SJCRH30 (cell line): ENCODE data around the gene STIM2. TPM values are rescaled to one million over a fixed set of nuclear protein-coding genes. Genes with fewer than 3 reads are reported as not detected.
"Not testable (repeated sequence)": the region's sequence is repeated elsewhere in the genome, so short reads cannot be mapped to it uniquely, and the experiment has no call there.

ENCODE experiments used
- DNase-seq, 2 experiments: peaks; one replicate each; pipeline ENCODE4 v3.0.0-alpha.2; 2015 to 2020
- H3K27ac ChIP-seq: fragments of 250-450 bp; sonication (Bioruptor Pico); 2 replicates; pipeline ENCODE4 v1.5.1; 2020; ENCODE audit warnings: mild to moderate bottlenecking, moderate library complexity
- H3K27me3 ChIP-seq: fragments of 250-450 bp; sonication (Bioruptor Pico); 2 replicates; pipeline ENCODE4 v1.5.1; 2020; ENCODE audit warnings: mild to moderate bottlenecking, moderate library complexity
- H3K36me3 ChIP-seq: fragments of 250-450 bp; sonication (Bioruptor Pico); 2 replicates; pipeline ENCODE4 v1.5.1; 2020; ENCODE audit warnings: mild to moderate bottlenecking, moderate library complexity
- H3K4me1 ChIP-seq: fragments of 250-450 bp; sonication (Bioruptor Pico); 2 replicates; pipeline ENCODE4 v1.5.1; 2020; ENCODE audit warnings: mild to moderate bottlenecking, moderate library complexity
- H3K4me3 ChIP-seq: fragments of 250-450 bp; sonication (Bioruptor Pico); 2 replicates; pipeline ENCODE4 v1.5.1; 2020; ENCODE audit warnings: mild to moderate bottlenecking, moderate library complexity
- H3K9me3 ChIP-seq: fragments of 250-450 bp; sonication (Bioruptor Pico); replicated peaks from 2 replicates; pipeline ENCODE4 v1.5.1; 2020; ENCODE audit warnings: mild to moderate bottlenecking, moderate library complexity
- total RNA-seq: library from RNA; depleted of rRNA; stranded (reverse); fragments of >200 nt; shearing (Covaris generic); gene quantifications from 2 replicates; pipeline ENCODE4 v1.2.3, GENCODE V29; 2014; rRNA removed

The STIM2 gene
- total RNA-seq, result 25.7 and 33.7 TPM in 2 replicates

- DNase-seq, result peak; percentile 98 to 99
- Histone ChIP-seq H3K27ac (peak within 1 kb of the TSS; percentile 54; the same call in 1 of the 2 replicates), H3K9me3 (no peaks in the 10 kb centered on the region), H3K4me3 (peak within 1 kb of the TSS; percentile 92), H3K36me3 (no peaks in the 10 kb centered on the region), H3K4me1 (peaks cover 15% of the 10 kb centered on the region), H3K27me3 (no peaks in the 10 kb centered on the region)
Observed at GRCh38 chr4:26860157-26860921, at the start of gene STIM2. Gene STIM2, plus strand, starts transcription at chr4:26860841.

- not testable (repeated sequence) for H3K36me3 ChIP-seq, DNase-seq, H3K27ac ChIP-seq, H3K9me3 ChIP-seq, H3K4me3 ChIP-seq, H3K27me3 ChIP-seq
- peaks cover 16% of the 10 kb centered on the region for H3K4me1 ChIP-seq
Observed at GRCh38 chr4:26811571-26811970, 49.1 kb upstream of the STIM2 start.

GRCh38 chr4:26812049-26812714 is 48.5 kb upstream of the STIM2 start:
- H3K4me1 ChIP-seq, result peaks cover 11% of the 10 kb centered on the region
- no peak for DNase-seq
- H3K9me3 ChIP-seq, result no peaks in the 10 kb centered on the region
- H3K36me3 ChIP-seq, result no peaks in the 10 kb centered on the region
- H3K27me3 ChIP-seq, result no peaks in the 10 kb centered on the region
- H3K4me3 ChIP-seq, result no peak overlapping the region
- H3K27ac ChIP-seq, result no peak overlapping the region

DNA sequence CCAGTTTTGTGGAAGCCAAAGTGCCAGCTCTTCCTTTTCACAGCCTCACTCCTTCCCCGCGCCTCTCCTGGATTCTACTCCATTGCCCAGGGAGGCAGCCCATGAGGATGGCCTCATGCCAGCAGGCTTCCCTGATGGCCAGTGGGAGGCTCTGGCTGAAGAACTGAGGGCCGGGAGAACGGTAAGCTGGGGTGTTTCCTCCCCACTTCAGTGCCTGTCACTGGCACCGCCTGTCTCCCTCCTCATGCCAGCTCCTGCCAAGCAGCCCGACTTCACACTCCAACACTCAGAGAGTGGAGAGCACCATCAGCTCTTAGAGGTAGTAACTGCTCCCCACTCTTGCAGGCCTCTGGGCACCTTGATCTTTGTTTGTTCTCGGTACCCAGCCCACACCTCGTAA is 46.9 kb upstream of the STIM2 start:
- no peaks in the 10 kb centered on the region for H3K27me3 ChIP-seq
- DNase-seq, result no peak
- H3K9me3 ChIP-seq, result no peaks in the 10 kb centered on the region
- H3K4me1 ChIP-seq, result peaks cover 6% of the 10 kb centered on the region; the same call in 1 of the 2 replicates
- H3K36me3 ChIP-seq, result no peaks in the 10 kb centered on the region
- H3K4me3 ChIP-seq, result no peak overlapping the region
- no peak overlapping the region for H3K27ac ChIP-seq

DNA sequence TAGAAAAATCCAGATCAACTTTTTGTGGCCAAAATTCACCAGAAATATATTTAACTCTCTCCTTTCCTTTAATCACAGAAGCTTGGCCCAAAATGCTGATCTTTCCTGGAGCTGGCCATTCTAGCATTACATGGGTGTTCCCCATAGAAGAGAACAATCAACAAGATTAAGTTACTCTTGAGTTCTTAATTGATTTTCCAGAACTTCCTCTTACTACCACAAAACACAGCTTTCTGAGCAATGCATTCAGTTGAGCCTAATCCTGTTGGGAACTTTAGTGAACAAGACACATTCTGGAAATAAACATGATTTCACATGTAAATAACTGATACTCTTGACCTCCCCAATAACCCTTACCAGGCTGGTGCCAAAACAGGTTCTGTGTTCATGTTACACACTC is 45.4 kb upstream of the STIM2 start:
- DNase-seq, result no peak
- peaks cover 6% of the 10 kb centered on the region; the same call in 1 of the 2 replicates for H3K4me1 ChIP-seq
- H3K36me3 ChIP-seq, result no peaks in the 10 kb centered on the region
- H3K27me3 ChIP-seq, result no peaks in the 10 kb centered on the region
- H3K4me3 ChIP-seq, result no peak overlapping the region
- 0 out of 2 replicates have a peak, but pooled peaks cover 3% of the 10 kb centered on the region for H3K9me3 ChIP-seq
- H3K27ac ChIP-seq, result no peak overlapping the region

DNA sequence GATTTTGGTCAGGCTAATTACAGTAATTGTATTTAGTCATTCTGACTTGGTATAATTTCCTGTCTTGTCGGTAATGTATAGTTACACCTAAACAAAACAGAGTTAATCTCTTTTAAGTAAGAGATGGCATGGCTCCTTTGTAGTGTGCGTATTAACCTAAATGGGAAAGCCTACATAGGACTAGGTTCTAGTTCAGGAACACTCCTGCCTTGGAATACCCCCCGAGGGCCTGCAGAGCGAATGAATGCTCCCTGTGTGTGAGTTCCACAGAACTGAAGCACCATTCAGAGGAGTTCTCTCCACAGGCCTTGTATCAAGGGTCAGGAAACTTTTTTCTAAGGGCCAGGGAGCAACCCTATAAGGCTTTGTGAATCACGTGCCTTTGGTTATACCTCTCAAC is 44.9 kb upstream of the STIM2 start:
- H3K36me3 ChIP-seq, result no peaks in the 10 kb centered on the region
- H3K9me3 ChIP-seq, result 0 out of 2 replicates have a peak, but pooled peaks cover 5% of the 10 kb centered on the region
- peaks cover 6% of the 10 kb centered on the region; the same call in 1 of the 2 replicates for H3K4me1 ChIP-seq
- no peak overlapping the region for H3K27ac ChIP-seq
- H3K4me3 ChIP-seq, result no peak overlapping the region
- no peaks in the 10 kb centered on the region for H3K27me3 ChIP-seq
- DNase-seq, result peak; percentile 59 to 78

DNA sequence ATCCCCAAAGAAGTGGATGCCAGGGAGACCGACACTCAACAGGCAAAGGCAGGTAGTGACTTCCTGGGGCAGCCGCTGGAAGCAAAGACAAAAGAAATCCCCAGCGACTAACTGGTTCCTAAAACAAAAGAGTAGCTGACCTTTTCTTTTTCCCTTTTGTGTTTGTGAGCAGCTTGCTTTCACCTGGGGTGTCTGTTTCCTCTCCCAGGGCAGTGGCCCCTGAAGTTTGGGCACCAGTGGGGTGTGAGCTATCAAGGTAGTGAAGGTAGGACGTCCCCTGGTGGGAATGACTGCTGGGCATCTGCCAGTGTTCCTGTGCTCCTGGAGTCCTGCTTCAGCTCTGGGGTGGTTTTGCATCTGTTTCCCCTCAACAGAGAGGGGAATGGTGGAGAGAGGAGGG is 41.6 kb upstream of the STIM2 start:
- Histone ChIP-seq H3K4me1 (peaks cover 11% of the 10 kb centered on the region), H3K27me3 (no peaks in the 10 kb centered on the region), H3K36me3 (no peaks in the 10 kb centered on the region), H3K4me3 (no peak overlapping the region), H3K27ac (no peak overlapping the region), H3K9me3 (0 out of 2 replicates have a peak, but pooled peaks cover 5% of the 10 kb centered on the region)
- no peak for DNase-seq

DNA sequence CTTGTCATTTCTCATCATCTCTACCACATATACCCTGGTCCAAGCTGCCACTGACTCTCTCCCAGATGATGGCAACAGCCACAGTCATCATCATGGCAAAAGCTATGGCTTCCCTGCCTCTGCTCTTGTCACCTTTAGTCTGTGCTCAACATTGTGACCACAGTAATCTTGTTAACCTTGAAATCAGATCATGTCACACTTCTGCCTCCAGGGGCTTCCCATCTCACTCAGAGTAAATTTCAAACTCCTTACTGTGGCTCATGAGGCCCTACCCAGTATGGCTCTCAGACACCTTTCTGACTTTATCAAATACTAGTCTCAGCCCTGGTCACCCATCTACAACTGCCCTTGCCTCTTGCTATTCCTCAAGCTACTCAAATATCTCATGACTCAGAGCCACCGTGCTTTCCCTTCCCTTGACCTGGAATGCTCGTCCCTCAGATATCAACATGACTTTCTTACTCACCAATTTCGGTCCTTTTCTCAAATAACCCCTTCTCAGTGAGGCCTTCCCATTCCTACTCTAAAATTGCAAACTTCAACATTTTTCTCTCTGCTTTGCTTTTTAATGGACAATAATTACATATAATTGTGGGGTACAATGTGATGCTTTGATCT is 41.1 kb upstream of the STIM2 start:
- Histone ChIP-seq H3K27ac (no peak overlapping the region), H3K36me3 (no peaks in the 10 kb centered on the region), H3K27me3 (no peaks in the 10 kb centered on the region), H3K4me3 (no peak overlapping the region), H3K4me1 (peaks cover 11% of the 10 kb centered on the region), H3K9me3 (0 out of 2 replicates have a peak, but pooled peaks cover 5% of the 10 kb centered on the region)
- DNase-seq, result no peak

DNA sequence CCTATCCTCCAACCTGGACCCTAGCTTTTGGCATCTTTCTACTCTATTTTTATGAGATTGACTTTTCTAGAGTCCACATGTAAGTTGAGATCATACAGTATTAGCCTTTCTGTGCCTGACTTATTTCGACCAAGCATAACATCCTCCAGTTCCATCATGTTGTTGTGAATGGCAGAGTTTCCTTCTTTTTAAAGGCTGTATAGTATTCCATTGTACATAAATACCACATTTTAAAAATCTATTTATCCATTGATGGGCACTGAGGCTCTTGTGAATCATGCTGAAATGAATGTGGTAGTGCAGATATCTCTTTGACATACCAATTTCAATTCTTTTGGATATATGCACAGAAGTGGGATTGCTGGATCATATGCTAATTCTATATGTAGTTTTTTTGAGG is 40.3 kb upstream of the STIM2 start:
- no peaks in the 10 kb centered on the region for H3K36me3 ChIP-seq
- no peak overlapping the region for H3K27ac ChIP-seq
- H3K27me3 ChIP-seq, result no peaks in the 10 kb centered on the region
- DNase-seq, result no peak
- H3K4me3 ChIP-seq, result no peak overlapping the region
- H3K4me1 ChIP-seq, result peaks cover 7% of the 10 kb centered on the region
- H3K9me3 ChIP-seq, result 0 out of 2 replicates have a peak, but pooled peaks cover 5% of the 10 kb centered on the region

DNA sequence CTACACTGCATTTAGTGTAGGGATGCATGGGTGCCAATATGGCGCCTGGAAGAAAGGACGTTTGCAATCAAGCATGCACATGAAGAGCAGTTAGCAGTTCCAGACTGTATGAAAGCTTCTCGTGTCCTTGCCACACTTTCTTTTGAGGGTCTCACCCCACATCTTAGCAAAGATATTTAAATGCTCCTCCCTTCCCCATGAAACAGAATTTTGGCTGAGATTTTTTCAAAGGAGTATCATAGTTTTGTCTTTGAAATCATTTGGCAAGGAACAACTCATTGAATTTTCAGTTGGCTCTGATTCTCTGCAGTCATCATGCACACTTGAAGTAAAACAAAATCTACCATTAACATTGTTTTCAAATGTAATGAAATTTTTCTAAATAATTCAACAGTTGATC is 39.6 kb upstream of the STIM2 start:
- H3K27ac ChIP-seq, result no peak overlapping the region

GRCh38 chr4:26821677-26822503 is 38.8 kb upstream of the STIM2 start:
- Histone ChIP-seq H3K4me1 (peaks cover 4% of the 10 kb centered on the region; the same call in 1 of the 2 replicates), H3K36me3 (no peaks in the 10 kb centered on the region), H3K9me3 (0 out of 2 replicates have a peak, but pooled peaks cover 5% of the 10 kb centered on the region), H3K27me3 (no peaks in the 10 kb centered on the region), H3K27ac (no peak overlapping the region), H3K4me3 (no peak overlapping the region)
- no peak for DNase-seq

More for the DNA sequence above, 39.6 kb upstream of the STIM2 start:
- no peaks in the 10 kb centered on the region for H3K27me3 ChIP-seq
- H3K4me3 ChIP-seq, result no peak overlapping the region
- peaks cover 4% of the 10 kb centered on the region; the same call in 1 of the 2 replicates for H3K4me1 ChIP-seq
- H3K36me3 ChIP-seq, result no peaks in the 10 kb centered on the region
- 0 out of 2 replicates have a peak, but pooled peaks cover 5% of the 10 kb centered on the region for H3K9me3 ChIP-seq
- no peak for DNase-seq

DNA sequence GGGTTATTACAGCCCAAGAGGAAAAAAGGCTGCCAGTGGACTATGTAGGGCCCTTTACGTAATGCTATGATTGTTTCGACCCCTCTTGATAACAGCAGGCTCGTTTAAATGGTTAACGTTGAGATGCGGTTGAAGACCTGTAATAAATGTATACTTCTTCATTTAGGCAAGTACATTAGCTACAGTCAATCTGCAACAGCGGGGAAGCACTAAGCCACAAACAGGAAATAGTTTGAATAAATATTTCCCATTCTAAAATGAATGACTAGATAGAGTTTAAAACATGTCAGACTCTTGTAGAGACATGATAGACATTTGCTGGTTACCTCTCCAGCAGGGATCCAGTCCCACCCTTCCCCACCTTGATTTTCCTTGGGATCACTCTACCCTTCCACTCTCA is 38.1 kb upstream of the STIM2 start:
- Histone ChIP-seq H3K27me3 (no peaks in the 10 kb centered on the region), H3K9me3 (0 out of 2 replicates have a peak, but pooled peaks cover 5% of the 10 kb centered on the region), H3K36me3 (no peaks in the 10 kb centered on the region), H3K27ac (no peak overlapping the region), H3K4me1 (peaks cover 4% of the 10 kb centered on the region; the same call in 1 of the 2 replicates), H3K4me3 (no peak overlapping the region)
- no peak for DNase-seq

GRCh38 chr4:26822974-26823373 is 37.7 kb upstream of the STIM2 start:
- DNase-seq, H3K36me3 ChIP-seq, H3K9me3 ChIP-seq, H3K27me3 ChIP-seq, H3K4me1 ChIP-seq, H3K27ac ChIP-seq, H3K4me3 ChIP-seq: not testable (repeated sequence)

DNA sequence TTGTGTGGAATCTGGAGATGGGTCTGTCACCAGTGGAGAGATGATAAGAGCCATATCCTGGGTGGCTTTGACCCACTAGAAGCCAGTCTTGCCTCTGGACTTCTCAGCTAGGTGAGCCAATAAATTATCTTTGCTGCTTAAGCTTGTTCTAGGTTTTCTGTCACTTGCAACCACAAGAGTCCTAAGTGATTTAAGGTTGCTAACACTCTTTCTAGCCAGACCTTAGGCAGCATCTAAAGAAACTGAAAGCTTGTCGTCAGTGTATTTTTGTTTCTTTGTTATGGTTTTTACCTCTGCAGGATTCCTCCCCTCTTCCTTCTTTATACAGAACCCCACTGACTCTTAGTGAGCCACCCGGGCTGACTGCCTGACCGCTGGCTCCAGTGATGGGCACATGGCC is 37.1 kb upstream of the STIM2 start:
- Histone ChIP-seq H3K4me1 (peaks cover 4% of the 10 kb centered on the region; the same call in 1 of the 2 replicates), H3K27ac (no peak overlapping the region), H3K4me3 (no peak overlapping the region), H3K9me3 (0 out of 2 replicates have a peak, but pooled peaks cover 5% of the 10 kb centered on the region), H3K36me3 (no peaks in the 10 kb centered on the region), H3K27me3 (no peaks in the 10 kb centered on the region)
- no peak for DNase-seq
